Measurements from ENCODE around the gene TNFRSF19.

DNA sequence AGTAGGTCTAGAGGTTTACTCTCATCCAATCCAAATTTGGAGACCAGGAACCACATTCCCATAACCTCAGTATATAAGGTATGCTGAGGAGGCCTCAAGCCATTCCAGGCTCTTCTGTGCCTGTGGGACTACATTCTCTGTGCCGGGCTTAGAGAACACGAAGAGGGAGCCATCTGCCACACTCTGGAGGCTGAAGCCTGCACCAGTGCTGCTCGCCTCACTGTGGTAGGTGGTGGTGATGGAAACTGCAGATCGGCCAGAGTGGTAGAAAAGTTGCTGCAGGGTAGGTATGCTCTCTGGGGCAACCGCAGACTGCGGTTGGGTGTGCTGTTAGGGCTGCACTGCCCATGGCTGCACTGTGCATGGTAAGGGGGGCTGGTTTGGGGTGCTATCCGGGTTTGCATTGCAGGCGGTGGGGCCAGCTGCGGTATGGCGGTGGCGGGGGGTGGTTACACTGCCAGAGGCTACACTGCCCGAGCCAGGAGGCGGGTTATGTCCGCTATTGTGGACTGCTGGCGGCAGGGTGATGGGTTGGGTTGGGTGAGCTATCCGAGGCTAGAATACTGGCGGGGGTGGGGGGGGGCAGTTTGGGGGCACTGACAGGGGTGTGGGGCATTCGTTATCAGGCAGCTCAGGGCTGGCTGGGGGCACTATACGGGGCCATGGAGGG lies 145.0 kb downstream of the TNFRSF19 start:
- TF ChIP-seq POLR2A (IDR thresholded peaks at IDR 0.05; ENCODE audit: low read depth, low read length) (no peak), YY1 (IDR thresholded peaks at IDR 0.05; ENCODE audit: low read depth, low read length) (no peak), HDAC2 (IDR thresholded peaks at IDR 0.05) (no peak), EZH2 (IDR thresholded peaks at IDR 0.05; ENCODE audit: borderline replicate concordance, control insufficient read depth, low read depth, low read length) (no peak), ELK1 (IDR thresholded peaks at IDR 0.05; ENCODE audit: low read depth, low read length) (no peak), FOXK2 (IDR thresholded peaks at IDR 0.05) (no peak), NBN (IDR thresholded peaks at IDR 0.05) (no peak), SIX5 (IDR thresholded peaks at IDR 0.05; ENCODE audit: low read depth, low read length, severe bottlenecking) (no peak), ZZZ3 (IDR thresholded peaks at IDR 0.05; ENCODE audit: control insufficient read depth, insufficient read length, low read depth) (no peak)
- TF ChIP-seq, protein P1, sequence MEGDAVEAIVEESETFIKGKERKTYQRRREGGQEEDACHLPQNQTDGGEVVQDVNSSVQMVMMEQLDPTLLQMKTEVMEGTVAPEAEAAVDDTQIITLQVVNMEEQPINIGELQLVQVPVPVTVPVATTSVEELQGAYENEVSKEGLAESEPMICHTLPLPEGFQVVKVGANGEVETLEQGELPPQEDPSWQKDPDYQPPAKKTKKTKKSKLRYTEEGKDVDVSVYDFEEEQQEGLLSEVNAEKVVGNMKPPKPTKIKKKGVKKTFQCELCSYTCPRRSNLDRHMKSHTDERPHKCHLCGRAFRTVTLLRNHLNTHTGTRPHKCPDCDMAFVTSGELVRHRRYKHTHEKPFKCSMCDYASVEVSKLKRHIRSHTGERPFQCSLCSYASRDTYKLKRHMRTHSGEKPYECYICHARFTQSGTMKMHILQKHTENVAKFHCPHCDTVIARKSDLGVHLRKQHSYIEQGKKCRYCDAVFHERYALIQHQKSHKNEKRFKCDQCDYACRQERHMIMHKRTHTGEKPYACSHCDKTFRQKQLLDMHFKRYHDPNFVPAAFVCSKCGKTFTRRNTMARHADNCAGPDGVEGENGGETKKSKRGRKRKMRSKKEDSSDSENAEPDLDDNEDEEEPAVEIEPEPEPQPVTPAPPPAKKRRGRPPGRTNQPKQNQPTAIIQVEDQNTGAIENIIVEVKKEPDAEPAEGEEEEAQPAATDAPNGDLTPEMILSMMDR (IDR thresholded peaks at IDR 0.05 in 2 of 3, conservative IDR thresholded peaks at IDR 0.05 in 1 of 3; ENCODE audit: control insufficient read depth in 2 of 3, extremely low read depth in 1 of 3, insufficient read depth in 1 of 3, low read depth in 3 of 3, low read length in 3 of 3): no peak
- TF ChIP-seq, protein P2, sequence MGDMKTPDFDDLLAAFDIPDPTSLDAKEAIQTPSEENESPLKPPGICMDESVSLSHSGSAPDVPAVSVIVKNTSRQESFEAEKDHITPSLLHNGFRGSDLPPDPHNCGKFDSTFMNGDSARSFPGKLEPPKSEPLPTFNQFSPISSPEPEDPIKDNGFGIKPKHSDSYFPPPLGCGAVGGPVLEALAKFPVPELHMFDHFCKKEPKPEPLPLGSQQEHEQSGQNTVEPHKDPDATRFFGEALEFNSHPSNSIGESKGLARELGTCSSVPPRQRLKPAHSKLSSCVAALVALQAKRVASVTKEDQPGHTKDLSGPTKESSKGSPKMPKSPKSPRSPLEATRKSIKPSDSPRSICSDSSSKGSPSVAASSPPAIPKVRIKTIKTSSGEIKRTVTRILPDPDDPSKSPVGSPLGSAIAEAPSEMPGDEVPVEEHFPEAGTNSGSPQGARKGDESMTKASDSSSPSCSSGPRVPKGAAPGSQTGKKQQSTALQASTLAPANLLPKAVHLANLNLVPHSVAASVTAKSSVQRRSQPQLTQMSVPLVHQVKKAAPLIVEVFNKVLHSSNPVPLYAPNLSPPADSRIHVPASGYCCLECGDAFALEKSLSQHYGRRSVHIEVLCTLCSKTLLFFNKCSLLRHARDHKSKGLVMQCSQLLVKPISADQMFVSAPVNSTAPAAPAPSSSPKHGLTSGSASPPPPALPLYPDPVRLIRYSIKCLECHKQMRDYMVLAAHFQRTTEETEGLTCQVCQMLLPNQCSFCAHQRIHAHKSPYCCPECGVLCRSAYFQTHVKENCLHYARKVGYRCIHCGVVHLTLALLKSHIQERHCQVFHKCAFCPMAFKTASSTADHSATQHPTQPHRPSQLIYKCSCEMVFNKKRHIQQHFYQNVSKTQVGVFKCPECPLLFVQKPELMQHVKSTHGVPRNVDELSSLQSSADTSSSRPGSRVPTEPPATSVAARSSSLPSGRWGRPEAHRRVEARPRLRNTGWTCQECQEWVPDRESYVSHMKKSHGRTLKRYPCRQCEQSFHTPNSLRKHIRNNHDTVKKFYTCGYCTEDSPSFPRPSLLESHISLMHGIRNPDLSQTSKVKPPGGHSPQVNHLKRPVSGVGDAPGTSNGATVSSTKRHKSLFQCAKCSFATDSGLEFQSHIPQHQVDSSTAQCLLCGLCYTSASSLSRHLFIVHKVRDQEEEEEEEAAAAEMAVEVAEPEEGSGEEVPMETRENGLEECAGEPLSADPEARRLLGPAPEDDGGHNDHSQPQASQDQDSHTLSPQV (IDR thresholded peaks at IDR 0.05): no peak

Data from GM12878 (cell line).